C4-2B (cell line): Measurements from ENCODE around the gene FCN3.

Source experiments
- CTCF ChIP-seq: fragments of 450-650 bp; conservative IDR thresholded peaks from 2 replicates; pipeline ENCODE4 v1.5.1; 2017; ENCODE audit warnings: mild to moderate bottlenecking
- ZFX ChIP-seq: fragments of 450-650 bp; IDR thresholded peaks from 2 replicates; pipeline ENCODE4 v1.6.1; 2017

- TF ChIP-seq CTCF: no peak
- TF ChIP-seq ZFX: no peak
Measured at GRCh38 chr1:27380224-27380623, 5.6 kb upstream of the FCN3 start.
